Stomach (tissue), 4 donors: ENCODE data around the gene SULF2.

ENCODE experiments used
- EP300 ChIP-seq: sonication (generic); formaldehyde crosslinking; IDR thresholded peaks from one replicate; pipeline ENCODE4 v1.6.1; 2017; ENCODE audit warnings: antibody characterized with exemption
- POLR2AphosphoS5 ChIP-seq, 3 donors: sonication (generic); formaldehyde crosslinking; IDR thresholded peaks; one replicate each; pipeline ENCODE4 v1.6.1; 2016; ENCODE audit warnings: antibody characterized with exemption in 3 of 3
- TF ChIP-seq, protein P1 (sequence below), 7 experiments: fragments of 450-650 bp in 4 of 7; fragments of 200-600 bp in 3 of 7; sonication (generic) in 3 of 7; IDR thresholded peaks; one replicate each; pipeline ENCODE4 v1.5.1; 2016 to 2019; ENCODE audit warnings: antibody characterized with exemption in 7 of 7, control low read depth in 2 of 7, mild to moderate bottlenecking in 1 of 7

DNA sequence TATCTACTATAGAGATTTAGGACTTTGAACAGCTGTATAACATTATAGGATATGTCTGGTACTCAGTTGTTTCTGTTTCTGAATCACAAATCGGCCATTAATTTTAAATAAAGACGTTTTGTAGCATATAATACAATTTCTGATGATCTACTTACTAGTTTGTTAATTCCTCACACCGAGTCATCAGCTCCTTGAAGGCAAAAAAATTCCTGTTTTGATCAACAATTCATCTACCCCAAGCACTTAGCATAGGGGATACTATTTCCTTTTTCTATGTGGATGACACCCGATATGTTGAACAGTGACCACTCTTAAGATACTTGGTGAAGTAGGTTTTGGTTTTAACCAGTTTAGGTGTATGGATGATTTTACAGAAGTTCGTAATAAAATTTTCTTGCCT is 176.3 kb downstream of the SULF2 start:
- TF ChIP-seq POLR2AphosphoS5 (IDR thresholded peaks at IDR 0.05) (no peak), EP300 (no peak)
- TF ChIP-seq, protein P1, sequence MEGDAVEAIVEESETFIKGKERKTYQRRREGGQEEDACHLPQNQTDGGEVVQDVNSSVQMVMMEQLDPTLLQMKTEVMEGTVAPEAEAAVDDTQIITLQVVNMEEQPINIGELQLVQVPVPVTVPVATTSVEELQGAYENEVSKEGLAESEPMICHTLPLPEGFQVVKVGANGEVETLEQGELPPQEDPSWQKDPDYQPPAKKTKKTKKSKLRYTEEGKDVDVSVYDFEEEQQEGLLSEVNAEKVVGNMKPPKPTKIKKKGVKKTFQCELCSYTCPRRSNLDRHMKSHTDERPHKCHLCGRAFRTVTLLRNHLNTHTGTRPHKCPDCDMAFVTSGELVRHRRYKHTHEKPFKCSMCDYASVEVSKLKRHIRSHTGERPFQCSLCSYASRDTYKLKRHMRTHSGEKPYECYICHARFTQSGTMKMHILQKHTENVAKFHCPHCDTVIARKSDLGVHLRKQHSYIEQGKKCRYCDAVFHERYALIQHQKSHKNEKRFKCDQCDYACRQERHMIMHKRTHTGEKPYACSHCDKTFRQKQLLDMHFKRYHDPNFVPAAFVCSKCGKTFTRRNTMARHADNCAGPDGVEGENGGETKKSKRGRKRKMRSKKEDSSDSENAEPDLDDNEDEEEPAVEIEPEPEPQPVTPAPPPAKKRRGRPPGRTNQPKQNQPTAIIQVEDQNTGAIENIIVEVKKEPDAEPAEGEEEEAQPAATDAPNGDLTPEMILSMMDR (IDR thresholded peaks at IDR 0.05): no peak
